Panc1 (cell line): ENCODE measurements around the gene ZC3H10. TPM values are rescaled to one million over a fixed set of nuclear protein-coding genes. Genes with fewer than 3 reads are reported as not detected.

Experiments used
- ATAC-seq: fragments of 200-7000 bp; cut with Tn5 transposase; 2 replicates; pipeline ENCODE4 v1.9.1; 2020; ENCODE audit warnings: mild to moderate bottlenecking, moderate library complexity
- BruUV-seq: library from RNA; stranded (reverse); fragments of 400-500 nt; replicated peaks from 2 replicates; lab custom pipeline; 2021; lab: Mats Ljungman, UMichigan
- CTCF ChIA-PET: fragments of 300-600 bp; sonication (Branson Sonifier 250); formaldehyde crosslinking; loops from one replicate; lab custom pipeline; 2022; ENCODE audit warnings: antibody characterized with exemption; lab: Charles Lee
- POLR2A ChIA-PET: fragments of 300-600 bp; sonication (Branson Sonifier 250); formaldehyde crosslinking; loops from one replicate; lab custom pipeline; 2022; ENCODE audit warnings: antibody characterized with exemption; lab: Charles Lee
- DNase-seq: peaks from one replicate; pipeline ENCODE4 v3.0.0-alpha.2; 2010; ENCODE audit warnings: low read depth, low spot score
- H3K27ac ChIP-seq: 2 replicates; pipeline ENCODE4 v1.5.1; 2011; ENCODE audit warnings: mild to moderate bottlenecking, low read length, inconsistent platforms
- H3K27me3 ChIP-seq: fragments of 200-500 bp; sonication (Bioruptor generic); 2 replicates; pipeline ENCODE4 v1.6.0; 2014; ENCODE audit warnings: low read length, inconsistent platforms; ENCODE audit not compliant: control insufficient read depth, insufficient read depth
- H3K36me3 ChIP-seq: fragments of 200-500 bp; sonication (Bioruptor generic); 2 replicates; pipeline ENCODE4 v1.5.1; 2014; ENCODE audit warnings: inconsistent platforms, mild to moderate bottlenecking, low read length, moderate library complexity; ENCODE audit not compliant: control insufficient read depth, insufficient read depth
- H3K4me1 ChIP-seq: 2 replicates; pipeline ENCODE4 v1.5.1; 2011; ENCODE audit warnings: inconsistent platforms, mild to moderate bottlenecking, low read length, moderate library complexity; ENCODE audit not compliant: control insufficient read depth, insufficient read depth
- H3K4me3 ChIP-seq, 2 experiments: 2 replicates each; pipeline ENCODE4 v1.5.1; 2011 to 2012; ENCODE audit warnings: low read depth in 2 of 2, low read length in 2 of 2, mild to moderate bottlenecking in 2 of 2, inconsistent platforms in 1 of 2, moderate library complexity in 1 of 2
- H3K9me3 ChIP-seq: fragments of 200-500 bp; sonication (Bioruptor generic); 2 replicates; pipeline ENCODE4 v1.5.1; 2014; ENCODE audit warnings: low read depth, mild to moderate bottlenecking, inconsistent platforms, low read length, moderate library complexity; ENCODE audit not compliant: control insufficient read depth, insufficient read depth
- CTCF ChIP-seq: fragments of 450-650 bp; IDR thresholded peaks from 2 replicates; pipeline ENCODE4 v1.5.1; 2017; ENCODE audit warnings: mild to moderate bottlenecking
- POLR2AphosphoS5 ChIP-seq: IDR thresholded peaks from 2 replicates; pipeline ENCODE4 v1.6.1; 2012; ENCODE audit warnings: mild to moderate bottlenecking, low read depth, low read length, moderate library complexity
- SIN3A ChIP-seq: IDR thresholded peaks from 2 replicates; pipeline ENCODE4 v1.6.1; 2012; ENCODE audit warnings: low read depth, mild to moderate bottlenecking, low read length, moderate library complexity, borderline replicate concordance; ENCODE audit not compliant: insufficient read depth
- TCF7L2 ChIP-seq: IDR thresholded peaks from 2 replicates; pipeline ENCODE4 v1.6.1; 2011; ENCODE audit warnings: mild to moderate bottlenecking, low read depth, low read length, inconsistent platforms
- in situ Hi-C: cut with HindIII; loops from 2 replicates; pipeline ENCODE4 v1.10.0; 2016; ENCODE audit warnings: low sequenced_read_pairs, low pct_unique_long_range_greater_than_20kb
- intact Hi-C: fragments of 100-400 bp; cut with micrococcal nuclease; formaldehyde crosslinking; loops from one replicate; pipeline ENCODE4 v1.10.0; 2022; ENCODE audit not compliant: unreplicated experiment
- total RNA-seq: library from RNA; stranded (reverse); gene quantifications from one replicate; pipeline ENCODE4 v1.2.1, GENCODE V29; 2021; ENCODE audit not compliant: unreplicated experiment
- TF ChIP-seq, protein P1 (sequence below), 2 experiments: IDR thresholded peaks; 2 replicates each; pipeline ENCODE4 v1.6.1; 2011 to 2012; ENCODE audit warnings: low read depth in 2 of 2, control low read depth in 1 of 2, low read length in 1 of 2, mild to moderate bottlenecking in 1 of 2, moderate library complexity in 1 of 2; ENCODE audit not compliant: insufficient read depth in 1 of 2

ZC3H10 gene
- total RNA-seq, 1 experiment from 2014 or later = 6.0 TPM

GRCh38 chr12:56080556-56081138 is 37.4 kb upstream of the ZC3H10 start:
- DNase-seq = no peak
- no TSS peak for BruUV-seq
- in situ Hi-C loops = no loop called here
- ChIA-PET POLR2A (interaction anchor here (0.5 kb wide), 1 partner anchor 18 kb away, joined by 6 read pairs; no protein-coding TSS in a partner anchor), CTCF (interaction anchor here (0.5 kb wide), 1 partner anchor 47 kb away, joined by 3 read pairs; the partner anchor contains the start of gene ESYT1)
- ATAC-seq = no peak
- no peak overlapping the region for H3K27ac ChIP-seq
- no peaks in the 10 kb centered on the region; the same call in 1 of the 2 replicates for H3K36me3 ChIP-seq
- peaks cover 6% of the 10 kb centered on the region for H3K4me1 ChIP-seq
- intact Hi-C loops = no loop called here
- H3K9me3 ChIP-seq = no peaks in the 10 kb centered on the region
- TF ChIP-seq TCF7L2 (no peak), SIN3A (no peak), POLR2AphosphoS5 (no peak), CTCF (no peak)
- TF ChIP-seq, protein P1, sequence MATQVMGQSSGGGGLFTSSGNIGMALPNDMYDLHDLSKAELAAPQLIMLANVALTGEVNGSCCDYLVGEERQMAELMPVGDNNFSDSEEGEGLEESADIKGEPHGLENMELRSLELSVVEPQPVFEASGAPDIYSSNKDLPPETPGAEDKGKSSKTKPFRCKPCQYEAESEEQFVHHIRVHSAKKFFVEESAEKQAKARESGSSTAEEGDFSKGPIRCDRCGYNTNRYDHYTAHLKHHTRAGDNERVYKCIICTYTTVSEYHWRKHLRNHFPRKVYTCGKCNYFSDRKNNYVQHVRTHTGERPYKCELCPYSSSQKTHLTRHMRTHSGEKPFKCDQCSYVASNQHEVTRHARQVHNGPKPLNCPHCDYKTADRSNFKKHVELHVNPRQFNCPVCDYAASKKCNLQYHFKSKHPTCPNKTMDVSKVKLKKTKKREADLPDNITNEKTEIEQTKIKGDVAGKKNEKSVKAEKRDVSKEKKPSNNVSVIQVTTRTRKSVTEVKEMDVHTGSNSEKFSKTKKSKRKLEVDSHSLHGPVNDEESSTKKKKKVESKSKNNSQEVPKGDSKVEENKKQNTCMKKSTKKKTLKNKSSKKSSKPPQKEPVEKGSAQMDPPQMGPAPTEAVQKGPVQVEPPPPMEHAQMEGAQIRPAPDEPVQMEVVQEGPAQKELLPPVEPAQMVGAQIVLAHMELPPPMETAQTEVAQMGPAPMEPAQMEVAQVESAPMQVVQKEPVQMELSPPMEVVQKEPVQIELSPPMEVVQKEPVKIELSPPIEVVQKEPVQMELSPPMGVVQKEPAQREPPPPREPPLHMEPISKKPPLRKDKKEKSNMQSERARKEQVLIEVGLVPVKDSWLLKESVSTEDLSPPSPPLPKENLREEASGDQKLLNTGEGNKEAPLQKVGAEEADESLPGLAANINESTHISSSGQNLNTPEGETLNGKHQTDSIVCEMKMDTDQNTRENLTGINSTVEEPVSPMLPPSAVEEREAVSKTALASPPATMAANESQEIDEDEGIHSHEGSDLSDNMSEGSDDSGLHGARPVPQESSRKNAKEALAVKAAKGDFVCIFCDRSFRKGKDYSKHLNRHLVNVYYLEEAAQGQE (IDR thresholded peaks at IDR 0.05; ENCODE audit: insufficient read depth in 1 of 2, low read depth in 2 of 2, low read length in 1 of 2) = no peak
- peak overlapping the region; percentile 58 to 84 for H3K4me3 ChIP-seq
- H3K27me3 ChIP-seq = no peaks in the 10 kb centered on the region

DNA sequence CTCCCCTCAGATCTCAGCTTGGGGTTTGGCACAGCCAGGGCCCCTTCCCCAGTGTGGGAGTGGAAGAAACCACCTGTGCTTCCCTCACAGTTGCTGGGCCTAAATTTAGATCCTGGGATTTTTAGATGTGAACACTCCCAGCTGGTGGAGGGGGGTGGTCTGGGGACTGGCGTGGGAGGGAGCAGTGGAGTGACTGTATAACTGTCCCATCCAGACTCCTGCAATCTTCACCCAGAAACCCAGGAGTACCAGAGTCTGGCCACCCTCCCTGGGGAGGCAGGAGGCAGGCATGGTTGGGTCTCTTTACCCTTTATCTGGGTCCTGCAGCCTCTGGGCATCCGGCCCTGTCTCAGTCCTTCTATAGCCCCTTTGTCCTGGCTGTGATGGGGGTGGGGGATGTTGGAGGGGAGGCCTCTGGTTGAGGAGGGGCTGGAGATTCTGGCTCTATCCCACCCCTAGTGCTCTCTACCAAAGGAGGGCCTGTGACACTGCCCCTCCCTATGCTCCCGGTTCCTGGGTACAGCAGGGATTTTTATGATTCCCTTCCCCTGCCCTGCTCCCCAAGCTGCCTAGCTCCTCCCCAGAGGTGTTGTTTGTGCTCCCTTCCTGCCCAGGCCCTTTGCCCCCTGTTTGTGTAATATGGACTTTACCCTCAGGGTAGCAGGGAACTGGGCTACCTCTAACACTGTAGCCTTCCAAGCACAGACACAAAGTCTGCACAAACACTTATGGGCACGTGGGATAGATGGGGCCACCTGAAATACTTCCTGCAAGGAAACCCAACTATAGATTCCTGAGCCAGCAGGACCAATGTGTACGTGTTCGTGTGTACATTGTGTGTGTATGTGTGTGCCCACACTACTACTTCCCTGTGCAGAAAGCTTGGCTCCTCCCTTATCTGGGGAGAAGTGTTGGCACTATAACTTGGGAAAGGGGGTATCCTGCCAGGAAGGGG is 36.4 kb upstream of the ZC3H10 start:
- TF ChIP-seq, protein P1 (IDR thresholded peaks at IDR 0.05; ENCODE audit: insufficient read depth in 1 of 2, low read depth in 2 of 2, low read length in 1 of 2) = no peak
- in situ Hi-C loops = no loop called here
- H3K9me3 ChIP-seq = no peaks in the 10 kb centered on the region
- ChIA-PET POLR2A (interaction anchor here (0.5 kb wide), 1 partner anchor 17 kb away, joined by 6 read pairs; no protein-coding TSS in a partner anchor), CTCF (interaction anchor here (0.5 kb wide), 1 partner anchor 46 kb away, joined by 3 read pairs; the partner anchor contains the start of gene ESYT1)
- H3K27ac ChIP-seq = no peak overlapping the region
- DNase-seq = no peak
- H3K36me3 ChIP-seq = no peaks in the 10 kb centered on the region; the same call in 1 of the 2 replicates
- peaks cover 6% of the 10 kb centered on the region for H3K4me1 ChIP-seq
- BruUV-seq = no TSS peak
- H3K27me3 ChIP-seq = no peaks in the 10 kb centered on the region
- H3K4me3 ChIP-seq = no peak overlapping the region
- ATAC-seq = no peak
- intact Hi-C loops = no loop called here
